Breast epithelium (tissue), 4 donors: Measurements from ENCODE around the gene ST6GALNAC3. TPM values are rescaled to one million over a fixed set of nuclear protein-coding genes. Genes with fewer than 3 reads are reported as not detected.

ENCODE experiments used
- DNase-seq, 2 donors: peaks; one replicate each; pipeline ENCODE4 v3.0.0-alpha.2; 2019; ENCODE audit warnings: low spot score in 2 of 2
- H3K27ac ChIP-seq, 2 donors: fragments of 200-600 bp; sonication (generic) in 1 of 2; one replicate each; pipeline ENCODE4 v1.5.1; 2016 to 2019; ENCODE audit warnings: mild to moderate bottlenecking in 1 of 2
- H3K27me3 ChIP-seq, 2 donors: fragments of 200-600 bp; sonication (generic) in 1 of 2; one replicate each; pipeline versions ENCODE4 v1.5.1 to v1.6.0; 2017 to 2019; ENCODE audit warnings: control low read depth in 1 of 2, mild to moderate bottlenecking in 1 of 2
- H3K36me3 ChIP-seq: fragments of 200-600 bp; one replicate; pipeline ENCODE4 v1.5.1; 2019
- H3K4me1 ChIP-seq, 2 donors: fragments of 200-600 bp; sonication (generic); one replicate each; pipeline ENCODE4 v1.5.1; 2016 to 2019; ENCODE audit warnings: control low read depth in 1 of 2
- H3K4me3 ChIP-seq, 3 donors: fragments of 200-600 bp; sonication (generic); 1 replicate in 2 of 3; 2 replicates in 1 of 3; pipeline ENCODE4 v1.5.1; 2016 to 2019; ENCODE audit warnings: mild to moderate bottlenecking in 3 of 3, moderate library complexity in 2 of 3
- H3K9me3 ChIP-seq, 2 donors: fragments of 200-600 bp; sonication (generic) in 1 of 2; one replicate each; pipeline ENCODE4 v1.5.1; 2016 to 2019; ENCODE audit warnings: control low read depth in 1 of 2
- POLR2A ChIP-seq: fragments of 450-650 bp; IDR thresholded peaks from one replicate; pipeline ENCODE4 v1.6.1; 2016; ENCODE audit warnings: antibody characterized with exemption, mild to moderate bottlenecking, moderate library complexity
- POLR2AphosphoS5 ChIP-seq, 3 donors: sonication (generic); formaldehyde crosslinking; IDR thresholded peaks; one replicate each; pipeline ENCODE4 v1.6.1; 2017; ENCODE audit warnings: antibody characterized with exemption in 3 of 3
- intact Hi-C: fragments of 100-400 bp; cut with DNase I; formaldehyde crosslinking; loops from one replicate; pipeline ENCODE4 v1.15.1; 2023; ENCODE audit warnings: low total_unique reads
- total RNA-seq, 3 donors: library from RNA; depleted of rRNA; stranded (reverse); fragments of >200 nt; gene quantifications; one replicate each; pipeline ENCODE4 v1.1.0, GENCODE V29; 2016
- TF ChIP-seq, protein P1 (sequence below), 3 donors: fragments of 450-650 bp; IDR thresholded peaks; one replicate each; pipeline ENCODE4 v1.5.1; 2016 to 2017; ENCODE audit warnings: antibody characterized with exemption in 3 of 3, mild to moderate bottlenecking in 3 of 3, moderate library complexity in 3 of 3

ST6GALNAC3 gene
- total RNA-seq, 3 donors from 2014 or later = 4.1 to 14.4 (median 8.5) TPM

DNA sequence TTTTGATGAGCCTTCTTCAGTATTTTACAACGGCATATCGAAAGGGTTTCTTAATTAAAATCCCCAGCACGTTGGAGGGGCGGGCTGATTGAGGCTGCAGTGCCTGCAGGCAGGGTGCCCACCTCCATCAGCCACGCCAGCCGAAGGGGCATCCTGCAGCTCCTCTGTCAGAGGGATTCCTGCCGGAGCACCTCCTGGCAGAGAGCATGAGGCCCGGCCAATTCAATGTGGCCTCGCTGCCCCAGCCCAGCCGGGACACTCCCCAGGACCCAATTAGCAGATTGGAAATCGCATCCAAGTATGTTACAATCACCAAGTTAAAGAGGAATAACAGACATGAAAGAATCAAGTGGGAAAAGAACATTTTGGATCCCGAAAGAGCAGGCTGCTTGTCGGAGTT is 216.6 kb downstream of the ST6GALNAC3 start:
- H3K36me3 ChIP-seq = no peaks in the 10 kb centered on the region
- TF ChIP-seq POLR2AphosphoS5 (IDR thresholded peaks at IDR 0.05) (no peak), POLR2A (no peak)
- TF ChIP-seq, protein P1, sequence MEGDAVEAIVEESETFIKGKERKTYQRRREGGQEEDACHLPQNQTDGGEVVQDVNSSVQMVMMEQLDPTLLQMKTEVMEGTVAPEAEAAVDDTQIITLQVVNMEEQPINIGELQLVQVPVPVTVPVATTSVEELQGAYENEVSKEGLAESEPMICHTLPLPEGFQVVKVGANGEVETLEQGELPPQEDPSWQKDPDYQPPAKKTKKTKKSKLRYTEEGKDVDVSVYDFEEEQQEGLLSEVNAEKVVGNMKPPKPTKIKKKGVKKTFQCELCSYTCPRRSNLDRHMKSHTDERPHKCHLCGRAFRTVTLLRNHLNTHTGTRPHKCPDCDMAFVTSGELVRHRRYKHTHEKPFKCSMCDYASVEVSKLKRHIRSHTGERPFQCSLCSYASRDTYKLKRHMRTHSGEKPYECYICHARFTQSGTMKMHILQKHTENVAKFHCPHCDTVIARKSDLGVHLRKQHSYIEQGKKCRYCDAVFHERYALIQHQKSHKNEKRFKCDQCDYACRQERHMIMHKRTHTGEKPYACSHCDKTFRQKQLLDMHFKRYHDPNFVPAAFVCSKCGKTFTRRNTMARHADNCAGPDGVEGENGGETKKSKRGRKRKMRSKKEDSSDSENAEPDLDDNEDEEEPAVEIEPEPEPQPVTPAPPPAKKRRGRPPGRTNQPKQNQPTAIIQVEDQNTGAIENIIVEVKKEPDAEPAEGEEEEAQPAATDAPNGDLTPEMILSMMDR (IDR thresholded peaks at IDR 0.05) = no peak
- no peaks in the 10 kb centered on the region for H3K4me1 ChIP-seq
- no peak for DNase-seq
- no peaks in the 10 kb centered on the region for H3K9me3 ChIP-seq
- H3K27ac ChIP-seq = no peak overlapping the region
- no peak overlapping the region for H3K4me3 ChIP-seq
- intact Hi-C loops = no loop called here
- no peaks in the 10 kb centered on the region for H3K27me3 ChIP-seq

DNA sequence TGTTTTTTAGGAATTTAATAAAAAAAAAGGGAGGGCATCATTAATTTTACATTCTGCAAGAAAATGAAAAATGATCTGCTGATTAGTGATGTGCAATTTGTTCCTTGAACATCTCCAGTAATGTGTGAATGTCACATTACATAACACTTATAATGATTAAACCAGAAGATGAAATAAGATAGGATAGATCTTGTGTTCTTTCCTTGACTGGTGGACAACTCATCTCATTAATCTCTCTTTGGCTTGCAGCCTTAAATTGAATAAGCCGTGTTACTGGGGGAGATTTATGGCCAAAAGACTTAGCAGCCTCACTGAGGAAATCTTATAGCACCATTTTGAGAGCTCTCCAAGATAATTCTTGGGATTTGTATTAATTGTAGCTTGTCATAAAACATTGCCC is 217.2 kb downstream of the ST6GALNAC3 start:
- no peaks in the 10 kb centered on the region for H3K36me3 ChIP-seq
- no peak overlapping the region for H3K27ac ChIP-seq
- TF ChIP-seq POLR2AphosphoS5 (IDR thresholded peaks at IDR 0.05) (no peak), POLR2A (no peak)
- TF ChIP-seq, protein P1 (IDR thresholded peaks at IDR 0.05) = no peak
- H3K27me3 ChIP-seq = no peaks in the 10 kb centered on the region
- intact Hi-C loops = no loop called here
- no peaks in the 10 kb centered on the region for H3K4me1 ChIP-seq
- DNase-seq = no peak
- H3K9me3 ChIP-seq = no peaks in the 10 kb centered on the region
- no peak overlapping the region for H3K4me3 ChIP-seq

DNA sequence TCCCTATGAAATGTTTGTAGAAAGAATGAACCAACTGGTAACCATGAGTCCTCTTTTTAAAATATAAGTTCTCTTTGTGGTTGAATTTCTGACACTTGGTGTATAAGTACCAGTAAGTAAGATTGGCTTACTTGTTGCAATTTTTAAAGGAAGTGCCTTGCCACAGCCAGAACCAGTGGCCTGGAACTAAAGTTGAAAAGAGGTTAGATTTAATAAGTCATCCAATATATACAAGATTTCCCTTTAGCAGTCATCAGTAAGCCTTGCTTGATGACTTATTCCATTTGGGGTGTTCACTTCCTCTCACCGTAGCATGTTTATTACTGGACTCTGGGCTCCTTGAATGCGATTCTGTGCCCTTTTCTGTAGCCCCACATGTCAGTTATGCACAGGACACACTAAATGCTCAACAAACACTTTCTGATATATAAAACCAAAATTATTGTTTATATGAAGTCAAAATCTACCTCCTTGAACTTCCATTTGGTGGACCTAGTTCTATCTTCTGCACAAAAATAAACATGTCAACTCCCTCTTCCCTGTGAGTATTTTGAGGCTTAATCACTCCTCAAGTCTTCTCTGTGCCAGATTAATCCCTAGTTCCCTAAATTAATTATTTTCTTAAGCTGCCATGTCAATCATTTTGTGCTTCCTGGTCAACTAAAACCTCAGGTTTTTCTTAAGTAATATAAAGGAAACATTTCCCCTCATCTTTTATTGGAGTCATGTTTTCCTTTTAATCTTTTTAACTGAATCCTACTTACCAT is 218.1 kb downstream of the ST6GALNAC3 start:
- Histone ChIP-seq H3K27ac (no peak overlapping the region), H3K4me1 (no peaks in the 10 kb centered on the region), H3K27me3 (no peaks in the 10 kb centered on the region), H3K4me3 (no peak overlapping the region), H3K36me3 (no peaks in the 10 kb centered on the region), H3K9me3 (no peaks in the 10 kb centered on the region)
- TF ChIP-seq, protein P1 (IDR thresholded peaks at IDR 0.05) = no peak
- no peak for TF ChIP-seq POLR2AphosphoS5 (IDR thresholded peaks at IDR 0.05)
- no peak for TF ChIP-seq POLR2A
- intact Hi-C loops = no loop called here
- no peak for DNase-seq

DNA sequence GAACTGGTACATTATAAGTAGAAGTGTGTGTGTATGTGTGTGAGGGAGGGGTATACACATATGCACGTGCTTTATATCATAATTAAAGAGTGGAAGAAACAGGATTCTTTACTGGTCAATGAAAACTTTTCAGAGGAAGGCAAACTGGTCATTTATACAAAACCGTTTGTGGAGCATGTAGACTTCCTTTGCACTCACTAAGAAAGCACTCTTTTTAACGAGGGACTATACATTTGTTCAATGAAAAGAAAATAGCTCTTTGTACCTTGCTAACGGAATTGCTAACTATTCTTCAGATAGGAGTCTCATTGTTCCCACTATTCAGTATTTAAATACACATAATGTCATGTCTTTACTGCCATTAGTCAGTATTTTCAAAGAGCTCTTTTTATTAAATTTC is 219.3 kb downstream of the ST6GALNAC3 start:
- no peak overlapping the region for H3K4me3 ChIP-seq
- TF ChIP-seq POLR2AphosphoS5 (IDR thresholded peaks at IDR 0.05) = no peak
- TF ChIP-seq, protein P1 (IDR thresholded peaks at IDR 0.05) = no peak
- no peak for TF ChIP-seq POLR2A
- DNase-seq = no peak
- H3K36me3 ChIP-seq = no peaks in the 10 kb centered on the region
- intact Hi-C loops = no loop called here
- H3K27ac ChIP-seq = no peak overlapping the region
- no peaks in the 10 kb centered on the region for H3K27me3 ChIP-seq
- no peaks in the 10 kb centered on the region for H3K4me1 ChIP-seq
- H3K9me3 ChIP-seq = no peaks in the 10 kb centered on the region

DNA sequence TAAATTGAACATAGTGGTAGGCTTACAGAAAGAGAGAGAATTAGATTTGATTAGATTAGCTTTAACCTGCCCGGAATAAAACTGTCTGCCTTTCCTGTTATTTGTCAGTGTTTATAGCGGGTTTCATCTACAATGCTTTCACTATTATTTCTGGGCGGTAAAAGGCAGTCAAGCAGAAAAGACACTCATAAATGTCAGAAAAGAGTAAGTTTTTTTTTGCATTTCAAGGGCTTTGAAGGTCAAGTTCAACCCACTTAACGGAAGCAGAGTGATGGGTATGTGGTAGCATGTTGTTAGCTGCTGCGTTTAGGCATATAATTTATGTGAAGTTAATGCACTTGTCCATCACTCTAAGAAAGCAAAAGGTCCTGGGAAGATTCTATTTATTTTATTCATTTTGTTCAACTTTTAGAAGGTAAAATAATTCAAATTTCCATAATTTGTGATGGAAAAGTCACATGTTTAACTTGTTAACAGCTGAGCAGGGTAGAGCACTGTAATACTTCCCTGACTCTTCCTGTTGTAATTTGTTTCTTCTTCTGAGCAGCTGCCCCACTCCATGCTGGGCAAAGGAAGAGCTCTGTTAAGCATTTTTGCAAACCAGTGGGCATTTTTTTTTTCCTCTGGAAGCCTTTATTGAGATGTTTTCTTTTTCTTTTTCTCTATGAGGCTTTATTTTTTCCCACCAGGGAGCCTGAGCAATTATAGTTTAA is 220.1 kb downstream of the ST6GALNAC3 start:
- no peak for TF ChIP-seq POLR2A
- TF ChIP-seq, protein P1 (IDR thresholded peaks at IDR 0.05) = no peak
- no peak for TF ChIP-seq POLR2AphosphoS5 (IDR thresholded peaks at IDR 0.05)
- no peak for DNase-seq
- intact Hi-C loops = no loop called here
- no peak overlapping the region for H3K27ac ChIP-seq
- H3K36me3 ChIP-seq = no peaks in the 10 kb centered on the region
- H3K4me3 ChIP-seq = no peak overlapping the region
- H3K9me3 ChIP-seq = no peaks in the 10 kb centered on the region
- no peaks in the 10 kb centered on the region for H3K4me1 ChIP-seq
- no peaks in the 10 kb centered on the region for H3K27me3 ChIP-seq
